HepG2 (cell line): ENCODE results near the gene PPFIA3. TPM values are rescaled to one million over a fixed set of nuclear protein-coding genes. Genes with fewer than 3 reads are reported as not detected.

ENCODE experiments used
- BRD4 ChIP-seq: sonication (generic); formaldehyde crosslinking; IDR thresholded peaks from 2 replicates; pipeline ENCODE4 v1.4.0; 2020; ENCODE audit warnings: missing genetic modification reagents
- GATAD2A ChIP-seq: IDR thresholded peaks from 2 replicates; pipeline ENCODE4 v1.6.1; 2016
- IRX3 ChIP-seq: sonication (generic); formaldehyde crosslinking; IDR thresholded peaks from 2 replicates; pipeline ENCODE4 v1.8.1; 2023; ENCODE audit warnings: mild to moderate bottlenecking, low read depth, missing genetic modification reagents, borderline replicate concordance
- KLF11 ChIP-seq: IDR thresholded peaks from 2 replicates; pipeline ENCODE4 v1.6.1; 2016; ENCODE audit warnings: missing compliant biosample characterization
- ONECUT2 ChIP-seq: sonication (generic); formaldehyde crosslinking; IDR thresholded peaks from 2 replicates; pipeline ENCODE4 v1.4.0; 2020; ENCODE audit warnings: missing genetic modification reagents
- PHB2 ChIP-seq: fragments of 450-650 bp; IDR thresholded peaks from 2 replicates; pipeline ENCODE4 v1.6.1; 2018; ENCODE audit not compliant: partially characterized antibody
- SMARCC2 ChIP-seq: fragments of 450-650 bp; IDR thresholded peaks from 2 replicates; pipeline ENCODE4 v1.6.1; 2017; ENCODE audit warnings: antibody characterized with exemption, mild to moderate bottlenecking
- SRSF9 ChIP-seq: fragments of 200-400 bp; formaldehyde crosslinking; IDR thresholded peaks from 2 replicates; pipeline ENCODE4 v1.6.1; 2018; ENCODE audit warnings: borderline replicate concordance, mild to moderate bottlenecking, low read depth, low read length; ENCODE audit not compliant: insufficient read depth, poor library complexity, severe bottlenecking
- ZBTB20 ChIP-seq: sonication (generic); formaldehyde crosslinking; IDR thresholded peaks from 2 replicates; pipeline ENCODE4 v1.8.1; 2023; ENCODE audit warnings: missing genetic modification reagents, low read depth, mild to moderate bottlenecking, borderline replicate concordance
- ZFP62 ChIP-seq: sonication (generic); formaldehyde crosslinking; IDR thresholded peaks from 2 replicates; pipeline ENCODE4 v1.4.0; 2020; ENCODE audit warnings: missing genetic modification reagents
- ZFX ChIP-seq: sonication (generic); formaldehyde crosslinking; IDR thresholded peaks from 2 replicates; pipeline ENCODE4 v1.4.0; 2020; ENCODE audit warnings: mild to moderate bottlenecking, low read depth, missing genetic modification reagents, moderate library complexity
- ZFYVE20 ChIP-seq: sonication (generic); formaldehyde crosslinking; IDR thresholded peaks from 2 replicates; pipeline ENCODE4 v1.8.0; 2023; ENCODE audit warnings: low read depth, mild to moderate bottlenecking, moderate library complexity, missing genetic modification reagents, borderline replicate concordance
- ZNF331 ChIP-seq: sonication (generic); formaldehyde crosslinking; IDR thresholded peaks from 2 replicates; pipeline ENCODE4 v1.4.0; 2020; ENCODE audit warnings: missing genetic modification reagents
- ZNF33A ChIP-seq: sonication (generic); formaldehyde crosslinking; IDR thresholded peaks from 2 replicates; pipeline ENCODE4 v1.5.1; 2020; ENCODE audit warnings: missing genetic modification reagents, mild to moderate bottlenecking, moderate library complexity, borderline replicate concordance
- ZNF878 ChIP-seq: sonication (generic); formaldehyde crosslinking; IDR thresholded peaks from 2 replicates; pipeline ENCODE4 v1.8.1; 2023; ENCODE audit warnings: mild to moderate bottlenecking, missing genetic modification reagents, moderate library complexity
- ZNF891 ChIP-seq: sonication (generic); formaldehyde crosslinking; IDR thresholded peaks from 2 replicates; pipeline ENCODE4 v1.5.0; 2020; ENCODE audit warnings: mild to moderate bottlenecking, missing genetic modification reagents
- polyA plus RNA-seq, 8 experiments: library from polyadenylated mRNA; depleted of rRNA in 3 of 8; stranded (reverse) in 7 of 8; unstranded in 1 of 8; fragments of >200 nt; fragmentation: Illumina TruSeq in 4 of 8; extraction: Trizol in 4 of 8; gene quantifications; 2 replicates each; pipeline versions ENCODE4 v1.2.1 to v1.2.3, GENCODE V29; 2011 to 2016; ENCODE audit warnings: low read depth in 4 of 8, missing spikeins in 1 of 8, mixed read lengths in 1 of 8; ENCODE audit not compliant: insufficient read depth in 1 of 8
- total RNA-seq, 5 experiments: library from RNA; depleted of rRNA; stranded (reverse); fragments of >200 nt; fragmentation: Illumina TruSeq; extraction: Trizol; gene quantifications; 2 replicates each; pipeline ENCODE4 v1.2.3, GENCODE V29; 2016; ENCODE audit warnings: low read depth in 1 of 5
- TF ChIP-seq, protein P1 (sequence below): sonication (generic); formaldehyde crosslinking; IDR thresholded peaks from 2 replicates; pipeline ENCODE4 v1.4.0; 2020; ENCODE audit warnings: missing genetic modification reagents, borderline replicate concordance
- TF ChIP-seq, protein P2 (sequence below): sonication (generic); formaldehyde crosslinking; IDR thresholded peaks from 2 replicates; pipeline ENCODE4 v1.4.0; 2020; ENCODE audit warnings: missing genetic modification reagents
- TF ChIP-seq, protein P3 (sequence below): sonication (generic); formaldehyde crosslinking; IDR thresholded peaks from 2 replicates; pipeline ENCODE4 v1.4.0; 2020; ENCODE audit warnings: low read depth, mild to moderate bottlenecking, missing genetic modification reagents

The PPFIA3 gene
- total and polyA plus RNA-seq, 2 of the 13 experiments (the other 11 are each of a cell fraction or from before 2014, with no cell fraction given) = 6.7 to 8.6 TPM

DNA sequence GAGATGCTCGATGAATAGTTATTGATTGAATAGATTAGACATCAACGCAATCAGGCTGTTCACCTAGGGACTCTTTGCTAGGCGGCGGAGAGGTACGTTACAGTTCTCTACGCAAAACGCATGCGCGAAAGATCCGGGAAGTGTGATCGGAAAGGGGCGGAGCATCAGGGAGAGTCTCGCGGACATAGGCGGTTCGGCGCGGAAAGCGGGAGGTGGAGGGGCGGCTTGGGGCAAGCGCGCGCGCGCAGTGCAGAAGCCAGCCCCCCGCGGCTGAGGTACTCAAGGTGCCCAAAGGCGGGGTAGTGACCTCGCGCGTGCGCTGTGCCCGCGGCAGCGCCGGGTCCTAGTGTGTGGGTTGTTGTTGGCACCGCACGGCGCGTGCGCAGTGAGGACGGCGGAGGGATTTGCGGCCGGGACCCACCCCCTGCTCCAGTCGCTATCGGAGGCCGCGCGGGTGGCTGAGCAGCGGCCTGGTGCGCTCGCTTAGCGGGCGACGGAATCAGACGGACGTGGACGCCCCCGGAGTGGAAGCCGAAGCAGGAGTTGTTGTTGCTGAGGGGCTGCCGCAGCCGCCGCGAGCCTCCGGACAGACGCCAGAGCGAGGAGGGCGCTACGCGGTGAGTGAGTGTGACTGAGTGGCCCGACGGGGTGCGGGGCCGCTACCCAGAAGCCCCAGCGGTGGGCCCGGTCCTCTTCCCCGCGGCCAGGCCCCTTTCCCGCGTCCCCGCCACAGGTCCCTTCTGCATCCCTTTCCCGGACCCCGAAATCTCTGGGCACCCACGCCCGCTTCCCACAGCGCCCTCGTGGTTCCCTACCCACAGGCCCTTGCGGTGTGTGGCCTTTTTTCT, 34.1 kb upstream of the PPFIA3 start, which contains the start of gene SNRNP70 (continued):
- TF ChIP-seq BRD4 (CRISPR knock-in tag) (peak; percentile 86), ZNF33A (no peak), ZNF891 (CRISPR knock-in tag) (peak; percentile 52; the same call in 1 of the 2 replicates), ZFX (peak; percentile 100), ONECUT2 (peak; percentile 48), SRSF9 (no peak), IRX3 (CRISPR knock-in tag) (no peak), ZFYVE20 (CRISPR knock-in tag) (0 out of 2 replicates have a peak, but pooled peaks have one; percentile 66), ZFP62 (CRISPR knock-in tag) (no peak), KLF11 (CRISPR knock-in tag) (peak; percentile 42; the same call in 1 of the 2 replicates), SMARCC2 (no peak), ZNF331 (CRISPR knock-in tag) (peak; percentile 32; the same call in 1 of the 2 replicates), ZNF878 (CRISPR knock-in tag) (no peak), GATAD2A (CRISPR knock-in tag) (peak; percentile 50; the same call in 1 of the 2 replicates), PHB2 (no peak), ZBTB20 (CRISPR knock-in tag) (peak; percentile 71; the same call in 1 of the 2 replicates)
- TF ChIP-seq, protein P1, sequence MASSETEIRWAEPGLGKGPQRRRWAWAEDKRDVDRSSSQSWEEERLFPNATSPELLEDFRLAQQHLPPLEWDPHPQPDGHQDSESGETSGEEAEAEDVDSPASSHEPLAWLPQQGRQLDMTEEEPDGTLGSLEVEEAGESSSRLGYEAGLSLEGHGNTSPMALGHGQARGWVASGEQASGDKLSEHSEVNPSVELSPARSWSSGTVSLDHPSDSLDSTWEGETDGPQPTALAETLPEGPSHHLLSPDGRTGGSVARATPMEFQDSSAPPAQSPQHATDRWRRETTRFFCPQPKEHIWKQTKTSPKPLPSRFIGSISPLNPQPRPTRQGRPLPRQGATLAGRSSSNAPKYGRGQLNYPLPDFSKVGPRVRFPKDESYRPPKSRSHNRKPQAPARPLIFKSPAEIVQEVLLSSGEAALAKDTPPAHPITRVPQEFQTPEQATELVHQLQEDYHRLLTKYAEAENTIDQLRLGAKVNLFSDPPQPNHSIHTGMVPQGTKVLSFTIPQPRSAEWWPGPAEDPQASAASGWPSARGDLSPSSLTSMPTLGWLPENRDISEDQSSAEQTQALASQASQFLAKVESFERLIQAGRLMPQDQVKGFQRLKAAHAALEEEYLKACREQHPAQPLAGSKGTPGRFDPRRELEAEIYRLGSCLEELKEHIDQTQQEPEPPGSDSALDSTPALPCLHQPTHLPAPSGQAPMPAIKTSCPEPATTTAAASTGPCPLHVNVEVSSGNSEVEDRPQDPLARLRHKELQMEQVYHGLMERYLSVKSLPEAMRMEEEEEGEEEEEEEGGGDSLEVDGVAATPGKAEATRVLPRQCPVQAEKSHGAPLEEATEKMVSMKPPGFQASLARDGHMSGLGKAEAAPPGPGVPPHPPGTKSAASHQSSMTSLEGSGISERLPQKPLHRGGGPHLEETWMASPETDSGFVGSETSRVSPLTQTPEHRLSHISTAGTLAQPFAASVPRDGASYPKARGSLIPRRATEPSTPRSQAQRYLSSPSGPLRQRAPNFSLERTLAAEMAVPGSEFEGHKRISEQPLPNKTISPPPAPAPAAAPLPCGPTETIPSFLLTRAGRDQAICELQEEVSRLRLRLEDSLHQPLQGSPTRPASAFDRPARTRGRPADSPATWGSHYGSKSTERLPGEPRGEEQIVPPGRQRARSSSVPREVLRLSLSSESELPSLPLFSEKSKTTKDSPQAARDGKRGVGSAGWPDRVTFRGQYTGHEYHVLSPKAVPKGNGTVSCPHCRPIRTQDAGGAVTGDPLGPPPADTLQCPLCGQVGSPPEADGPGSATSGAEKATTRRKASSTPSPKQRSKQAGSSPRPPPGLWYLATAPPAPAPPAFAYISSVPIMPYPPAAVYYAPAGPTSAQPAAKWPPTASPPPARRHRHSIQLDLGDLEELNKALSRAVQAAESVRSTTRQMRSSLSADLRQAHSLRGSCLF (CRISPR knock-in tag) = no peak
- TF ChIP-seq, protein P2, sequence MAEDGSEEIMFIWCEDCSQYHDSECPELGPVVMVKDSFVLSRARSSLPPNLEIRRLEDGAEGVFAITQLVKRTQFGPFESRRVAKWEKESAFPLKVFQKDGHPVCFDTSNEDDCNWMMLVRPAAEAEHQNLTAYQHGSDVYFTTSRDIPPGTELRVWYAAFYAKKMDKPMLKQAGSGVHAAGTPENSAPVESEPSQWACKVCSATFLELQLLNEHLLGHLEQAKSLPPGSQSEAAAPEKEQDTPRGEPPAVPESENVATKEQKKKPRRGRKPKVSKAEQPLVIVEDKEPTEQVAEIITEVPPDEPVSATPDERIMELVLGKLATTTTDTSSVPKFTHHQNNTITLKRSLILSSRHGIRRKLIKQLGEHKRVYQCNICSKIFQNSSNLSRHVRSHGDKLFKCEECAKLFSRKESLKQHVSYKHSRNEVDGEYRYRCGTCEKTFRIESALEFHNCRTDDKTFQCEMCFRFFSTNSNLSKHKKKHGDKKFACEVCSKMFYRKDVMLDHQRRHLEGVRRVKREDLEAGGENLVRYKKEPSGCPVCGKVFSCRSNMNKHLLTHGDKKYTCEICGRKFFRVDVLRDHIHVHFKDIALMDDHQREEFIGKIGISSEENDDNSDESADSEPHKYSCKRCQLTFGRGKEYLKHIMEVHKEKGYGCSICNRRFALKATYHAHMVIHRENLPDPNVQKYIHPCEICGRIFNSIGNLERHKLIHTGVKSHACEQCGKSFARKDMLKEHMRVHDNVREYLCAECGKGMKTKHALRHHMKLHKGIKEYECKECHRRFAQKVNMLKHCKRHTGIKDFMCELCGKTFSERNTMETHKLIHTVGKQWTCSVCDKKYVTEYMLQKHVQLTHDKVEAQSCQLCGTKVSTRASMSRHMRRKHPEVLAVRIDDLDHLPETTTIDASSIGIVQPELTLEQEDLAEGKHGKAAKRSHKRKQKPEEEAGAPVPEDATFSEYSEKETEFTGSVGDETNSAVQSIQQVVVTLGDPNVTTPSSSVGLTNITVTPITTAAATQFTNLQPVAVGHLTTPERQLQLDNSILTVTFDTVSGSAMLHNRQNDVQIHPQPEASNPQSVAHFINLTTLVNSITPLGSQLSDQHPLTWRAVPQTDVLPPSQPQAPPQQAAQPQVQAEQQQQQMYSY = peak; percentile 60; the same call in 1 of the 2 replicates
- TF ChIP-seq, protein P3, sequence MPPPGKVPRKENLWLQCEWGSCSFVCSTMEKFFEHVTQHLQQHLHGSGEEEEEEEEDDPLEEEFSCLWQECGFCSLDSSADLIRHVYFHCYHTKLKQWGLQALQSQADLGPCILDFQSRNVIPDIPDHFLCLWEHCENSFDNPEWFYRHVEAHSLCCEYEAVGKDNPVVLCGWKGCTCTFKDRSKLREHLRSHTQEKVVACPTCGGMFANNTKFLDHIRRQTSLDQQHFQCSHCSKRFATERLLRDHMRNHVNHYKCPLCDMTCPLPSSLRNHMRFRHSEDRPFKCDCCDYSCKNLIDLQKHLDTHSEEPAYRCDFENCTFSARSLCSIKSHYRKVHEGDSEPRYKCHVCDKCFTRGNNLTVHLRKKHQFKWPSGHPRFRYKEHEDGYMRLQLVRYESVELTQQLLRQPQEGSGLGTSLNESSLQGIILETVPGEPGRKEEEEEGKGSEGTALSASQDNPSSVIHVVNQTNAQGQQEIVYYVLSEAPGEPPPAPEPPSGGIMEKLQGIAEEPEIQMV = no peak
